Neural progenitor cell (in vitro differentiated cells): Measurements from ENCODE around the gene CCDC149.

Source experiments
- CTCF ChIP-seq: fragments of 200-600 bp; sonication (generic); IDR thresholded peaks from 2 replicates; pipeline ENCODE4 v1.5.1; 2017; ENCODE audit warnings: antibody characterized with exemption, mild to moderate bottlenecking
- EZH2 ChIP-seq: fragments of 200-600 bp; sonication (generic); IDR thresholded peaks from 2 replicates; pipeline ENCODE4 v1.6.1; 2017; ENCODE audit warnings: antibody characterized with exemption, mild to moderate bottlenecking, moderate library complexity
- EZH2phosphoT487 ChIP-seq: fragments of 200-600 bp; sonication (generic); IDR thresholded peaks from 2 replicates; pipeline ENCODE4 v1.6.1; 2017; ENCODE audit warnings: antibody characterized with exemption

GRCh38 chr4:24888475-24889344, 24.1 kb downstream of the CCDC149 start:
- TF ChIP-seq CTCF = no peak
- TF ChIP-seq EZH2 = no peak
- no peak for TF ChIP-seq EZH2phosphoT487
